Lung (tissue), 12 donors: ENCODE results near the gene PTMA. TPM values are rescaled to one million over a fixed set of nuclear protein-coding genes. Genes with fewer than 3 reads are reported as not detected.
A peak's percentile ranks its signal among the peaks of the same experiment; 100 is the strongest.

Experiments
- ATAC-seq: fragments of 200-7000 bp; cut with Tn5 transposase; one replicate; pipeline ENCODE4 v1.9.1; 2020; ENCODE audit warnings: moderate number of reproducible peaks; ENCODE audit not compliant: insufficient read depth, low FRiP score
- DNase-seq, 3 donors: peaks; one replicate each; pipeline ENCODE4 v3.0.0-alpha.2; 2013 to 2017
- H3K27ac ChIP-seq, 2 donors: one replicate each; pipeline ENCODE4 v1.5.1; 2013; ENCODE audit warnings: mild to moderate bottlenecking in 2 of 2, moderate library complexity in 2 of 2, control low read depth in 1 of 2, inconsistent platforms in 1 of 2, low read depth in 1 of 2, low read length in 1 of 2
- H3K27me3 ChIP-seq, 3 donors: one replicate each; pipeline ENCODE4 v1.5.1; 2013; ENCODE audit warnings: low read length in 2 of 3; ENCODE audit not compliant: control insufficient read depth in 3 of 3, insufficient read depth in 3 of 3
- H3K36me3 ChIP-seq, 4 donors: one replicate each; pipeline ENCODE4 v1.5.1; 2013; ENCODE audit warnings: low read length in 4 of 4, mild to moderate bottlenecking in 1 of 4, moderate library complexity in 1 of 4; ENCODE audit not compliant: control insufficient read depth in 4 of 4, insufficient read depth in 4 of 4
- H3K4me1 ChIP-seq, 5 donors: one replicate each; pipeline ENCODE4 v1.5.1; 2013; ENCODE audit warnings: low read length in 5 of 5, mild to moderate bottlenecking in 2 of 5, moderate library complexity in 1 of 5; ENCODE audit not compliant: control insufficient read depth in 5 of 5, insufficient read depth in 5 of 5
- H3K4me3 ChIP-seq: one replicate; pipeline ENCODE4 v1.5.1; 2013; ENCODE audit warnings: mild to moderate bottlenecking, control low read depth, moderate library complexity
- H3K9ac ChIP-seq, 2 donors: one replicate each; pipeline ENCODE4 v1.5.1; 2013; ENCODE audit warnings: low read length in 2 of 2, control low read depth in 1 of 2; ENCODE audit not compliant: insufficient read depth in 1 of 2
- H3K9me3 ChIP-seq, 4 donors: one replicate each; pipeline ENCODE4 v1.5.1; 2013; ENCODE audit warnings: low read length in 3 of 4, mild to moderate bottlenecking in 1 of 4, moderate library complexity in 1 of 4; ENCODE audit not compliant: control insufficient read depth in 4 of 4, insufficient read depth in 3 of 4
- CTCF ChIP-seq: IDR thresholded peaks from 2 replicates; pipeline ENCODE4 v1.5.1; 2012; ENCODE audit warnings: mild to moderate bottlenecking; ENCODE audit errors: control extremely low read depth, extremely low read depth
- WGBS, 2 donors: extraction: QIAGEN DNeasy Blood & Tissue Kit; methylation state at CpG; one replicate each; pipeline ENCODE4 v1.1.7; 2013; 5-methylcytosine and 5-hydroxymethylcytosine counted together
- polyA plus RNA-seq, 2 donors: library from polyadenylated mRNA; stranded (reverse); fragments of 200-250 nt; gene quantifications; one replicate each; pipeline ENCODE4 v1.2.1, GENCODE V29; 2013
- total RNA-seq, 2 donors: library from RNA; depleted of rRNA in 1 of 2; stranded (reverse); fragments of >200 nt in 1 of 2; gene quantifications; one replicate each; pipeline ENCODE4 v1.2.1, GENCODE V29; 2014 to 2021
- donor health status: control.
- donor health status: control.
- donor health status: Bipolar disorder and iron deficiency.
- donor health status: healthy.
- donor health status: DM: yes; HTN: yes; CAD: no.

The PTMA gene
- total and polyA plus RNA-seq, 4 donors, result 755 to 1,655 (median 1,279) TPM

- H3K4me3 ChIP-seq, result no peak overlapping the region
- H3K27ac ChIP-seq, result peak overlapping the region; percentile 26 to 34
- no peak for TF ChIP-seq CTCF
These were observed 7.8 kb downstream of the PTMA start for GRCh38 chr2:231715988-231716616.

GRCh38 chr2:231716666-231717280, 8.4 kb downstream of the PTMA start:
- Histone ChIP-seq H3K9me3 (no peaks in the 10 kb centered on the region), H3K36me3 (peaks cover 0 to 18% (median 8%) of the 10 kb centered on the region in 4 donors), H3K9ac (no peak overlapping the region), H3K27me3 (no peaks in the 10 kb centered on the region), H3K4me1 (peaks cover 3 to 14% (median 8%) of the 10 kb centered on the region in 5 donors), H3K27ac (peak overlapping the region in 1 of 2 donors; percentile 35), H3K4me3 (no peak overlapping the region)
- no peak for DNase-seq
- 86% methylated on average over 11 of the region's 11 CpGs for WGBS, 2 donors
- ATAC-seq, result no peak
- no peak for TF ChIP-seq CTCF

More at GRCh38 chr2:231715988-231716616, 7.8 kb downstream of the PTMA start:
- peaks cover 3 to 16% (median 15%) of the 10 kb centered on the region in 5 donors for H3K4me1 ChIP-seq
- WGBS, 2 donors, result 94 to 95% methylated on average over 8 of the region's 8 CpGs
- ATAC-seq (no peak), DNase-seq (no peak)
- H3K9ac ChIP-seq, result no peak overlapping the region
- no peaks in the 10 kb centered on the region for H3K9me3 ChIP-seq
- peaks cover 0 to 23% (median 10%) of the 10 kb centered on the region in 4 donors for H3K36me3 ChIP-seq
- H3K27me3 ChIP-seq, result no peaks in the 10 kb centered on the region

GRCh38 chr2:231717281-231718171, 9.2 kb downstream of the PTMA start:
- no peak overlapping the region for H3K27ac ChIP-seq
- H3K9me3 ChIP-seq, result no peaks in the 10 kb centered on the region
- H3K36me3 ChIP-seq, result peaks cover 0 to 10% (median 2%) of the 10 kb centered on the region in 4 donors
- H3K4me1 ChIP-seq, result peaks cover 0 to 6% (median 3%) of the 10 kb centered on the region in 5 donors
- no peaks in the 10 kb centered on the region for H3K27me3 ChIP-seq
- ATAC-seq (no peak), DNase-seq (peak in 1 of 3 donors; percentile 19)
- no peak overlapping the region for H3K4me3 ChIP-seq
- no peak for TF ChIP-seq CTCF
- no peak overlapping the region for H3K9ac ChIP-seq
- 82 to 86% methylated on average over 12 to 13 of the region's 13 CpGs for WGBS, 2 donors
